H1 (cell line): ENCODE data around the gene BBS9. TPM values are rescaled to one million over a fixed set of nuclear protein-coding genes. Genes with fewer than 3 reads are reported as not detected.

Experiments used
- CTCF ChIA-PET: fragments of 300-600 bp; sonication (Branson Sonifier 250); formaldehyde crosslinking; loops from one replicate; lab custom pipeline; 2021; ENCODE audit not compliant: partially characterized antibody; lab: Charles Lee
- POLR2A ChIA-PET: fragments of 300-600 bp; sonication (Branson Sonifier 250); formaldehyde crosslinking; loops from one replicate; lab custom pipeline; 2021; ENCODE audit warnings: inconsistent platforms; ENCODE audit not compliant: partially characterized antibody; lab: Charles Lee
- DNase-seq, 2 experiments: peaks; one replicate each; pipeline versions ENCODE4 v3.0.0 to v3.0.0-alpha.2; 2010 to 2022; ENCODE audit warnings: low spot score in 2 of 2, low read depth in 1 of 2, mixed read lengths in 1 of 2
- FAIRE-seq: peaks from 2 replicates; lab custom pipeline; 2011; peaks lifted over from hg19 to GRCh38; lab: Jason Lieb, UNC
- H2AFZ ChIP-seq: 2 replicates; pipeline ENCODE4 v1.8.1; 2012; ENCODE audit warnings: low read length, inconsistent platforms
- H2AK5ac ChIP-seq: 2 replicates; pipeline ENCODE4 v1.6.1; 2013; ENCODE audit warnings: low read depth, low read length
- H2BK120ac ChIP-seq: replicated peaks from 2 replicates; pipeline ENCODE3; 2013; ENCODE audit warnings: low read depth, low read length, inconsistent platforms
- H2BK12ac ChIP-seq: 2 replicates; pipeline ENCODE4 v1.6.1; 2013; ENCODE audit warnings: low read depth, low read length
- H2BK15ac ChIP-seq: 2 replicates; pipeline ENCODE4 v1.6.1; 2013; ENCODE audit warnings: low read length
- H2BK20ac ChIP-seq: 2 replicates; pipeline ENCODE4 v1.6.1; 2013; ENCODE audit warnings: low read length
- H2BK5ac ChIP-seq: 2 replicates; pipeline ENCODE4 v1.6.1; 2013; ENCODE audit warnings: low read depth, low read length
- H3K14ac ChIP-seq: 2 replicates; pipeline ENCODE4 v1.6.1; 2013; ENCODE audit warnings: inconsistent platforms; ENCODE audit not compliant: insufficient read length
- H3K18ac ChIP-seq: 2 replicates; pipeline ENCODE4 v1.6.1; 2013; ENCODE audit warnings: low read length; ENCODE audit errors: extremely low read depth
- H3K23ac ChIP-seq: 2 replicates; pipeline ENCODE4 v1.6.1; 2013; ENCODE audit warnings: inconsistent platforms; ENCODE audit not compliant: insufficient read length
- H3K23me2 ChIP-seq: 2 replicates; pipeline ENCODE4 v1.6.1; 2013; ENCODE audit warnings: low read depth, low read length
- H3K27ac ChIP-seq: 2 replicates; pipeline ENCODE4 v1.6.1; 2011; ENCODE audit warnings: low read depth, low read length, inconsistent platforms
- H3K27me3 ChIP-seq, 4 experiments: replicated peaks in 1 of 4; 1 replicate in 1 of 4; 2 replicates in 3 of 4; pipeline versions ENCODE4 v1.6.1 to v1.8.1; 2011 to 2013; ENCODE audit warnings: low read length in 3 of 4, mild to moderate bottlenecking in 3 of 4, inconsistent platforms in 2 of 4, mixed read lengths in 2 of 4, moderate library complexity in 1 of 4; ENCODE audit not compliant: control insufficient read depth in 3 of 4, insufficient read depth in 3 of 4; ENCODE audit errors: extremely low read depth in 1 of 4
- H3K36me3 ChIP-seq, 4 experiments: 2 replicates each; pipeline versions ENCODE4 v1.6.1 to v1.8.1; 2011 to 2013; ENCODE audit warnings: mild to moderate bottlenecking in 4 of 4, low read length in 3 of 4, moderate library complexity in 2 of 4, control low read depth in 1 of 4, inconsistent platforms in 1 of 4; ENCODE audit not compliant: insufficient read depth in 4 of 4, control insufficient read depth in 2 of 4
- H3K4ac ChIP-seq: replicated peaks from 2 replicates; pipeline ENCODE3; 2013; ENCODE audit warnings: low read length, low read depth, mixed read lengths, inconsistent platforms; ENCODE audit not compliant: insufficient read length
- H3K4me1 ChIP-seq, 4 experiments: replicated peaks in 1 of 4; 1 replicate in 1 of 4; 2 replicates in 3 of 4; pipeline versions ENCODE4 v1.6.1 to v1.8.1; 2011 to 2013; ENCODE audit warnings: low read length in 3 of 4, inconsistent platforms in 2 of 4, mixed read lengths in 1 of 4; ENCODE audit not compliant: insufficient read depth in 4 of 4, control insufficient read depth in 3 of 4
- H3K4me2 ChIP-seq, 2 experiments: 2 replicates each; pipeline versions ENCODE4 v1.6.1 to v1.8.1; 2011 to 2013; ENCODE audit warnings: low read depth in 2 of 2, low read length in 2 of 2, control low read depth in 1 of 2, inconsistent platforms in 1 of 2, mild to moderate bottlenecking in 1 of 2; ENCODE audit not compliant: insufficient read depth in 1 of 2
- H3K4me3 ChIP-seq, 4 experiments: fragments of 200-600, 300-600 bp in 1 of 4; sonication (generic), shearing (Covaris generic), sonication (Bioruptor Twin) in 1 of 4; 2 replicates each; pipeline versions ENCODE4 v1.5.1 to v1.8.1; 2011 to 2016; ENCODE audit warnings: low read length in 4 of 4, low read depth in 3 of 4, control low read depth in 2 of 4, inconsistent platforms in 2 of 4, mild to moderate bottlenecking in 2 of 4, mixed read lengths in 1 of 4, moderate library complexity in 1 of 4; ENCODE audit not compliant: insufficient read depth in 2 of 4; ENCODE audit errors: extremely low read depth in 1 of 4
- H3K56ac ChIP-seq: replicated peaks from 2 replicates; pipeline ENCODE3; 2013; ENCODE audit warnings: low read depth, mild to moderate bottlenecking, mixed read lengths, low read length, inconsistent platforms; ENCODE audit not compliant: insufficient read length
- H3K79me1 ChIP-seq: 2 replicates; pipeline ENCODE4 v1.6.1; 2013; ENCODE audit warnings: low read depth, low read length, control low read depth
- H3K79me2 ChIP-seq, 2 experiments: 2 replicates each; pipeline versions ENCODE4 v1.6.1 to v1.8.1; 2012 to 2013; ENCODE audit warnings: low read length in 2 of 2, mild to moderate bottlenecking in 2 of 2, inconsistent platforms in 1 of 2; ENCODE audit not compliant: insufficient read depth in 2 of 2, control insufficient read depth in 1 of 2
- H3K9ac ChIP-seq, 4 experiments: replicated peaks in 1 of 4; 1 replicate in 1 of 4; 2 replicates in 3 of 4; pipeline versions ENCODE4 v1.6.1 to v1.8.1; 2011 to 2013; ENCODE audit warnings: low read depth in 3 of 4, low read length in 3 of 4, control low read depth in 2 of 4, mild to moderate bottlenecking in 2 of 4, moderate library complexity in 2 of 4, inconsistent platforms in 1 of 4; ENCODE audit errors: extremely low read depth in 1 of 4
- H3K9me3 ChIP-seq, 2 experiments: 2 replicates each; pipeline versions ENCODE4 v1.6.1 to v1.8.1; 2012 to 2013; ENCODE audit warnings: mild to moderate bottlenecking in 2 of 2, moderate library complexity in 2 of 2, control low read depth in 1 of 2, inconsistent platforms in 1 of 2, low read depth in 1 of 2, low read length in 1 of 2, mixed read lengths in 1 of 2; ENCODE audit not compliant: insufficient read depth in 2 of 2
- H4K20me1 ChIP-seq, 2 experiments: replicated peaks in 1 of 2; 2 replicates each; pipeline versions ENCODE3 to v1.8.1; 2011 to 2013; ENCODE audit warnings: inconsistent platforms in 2 of 2, low read length in 2 of 2, mild to moderate bottlenecking in 1 of 2; ENCODE audit not compliant: insufficient read depth in 2 of 2, control insufficient read depth in 1 of 2
- H4K5ac ChIP-seq: 2 replicates; pipeline ENCODE4 v1.6.1; 2013; ENCODE audit warnings: low read length, low read depth, mixed read lengths, inconsistent platforms; ENCODE audit not compliant: insufficient read length
- H4K8ac ChIP-seq: 2 replicates; pipeline ENCODE4 v1.8.0; 2013; ENCODE audit warnings: mild to moderate bottlenecking, moderate library complexity, low read length, inconsistent platforms; ENCODE audit not compliant: insufficient read depth; ENCODE audit errors: extremely low read depth
- H4K91ac ChIP-seq: replicated peaks from 2 replicates; pipeline ENCODE3; 2013; ENCODE audit warnings: low read length, mixed read lengths, inconsistent platforms; ENCODE audit not compliant: insufficient read length
- CHD1 ChIP-seq: IDR thresholded peaks from 2 replicates; pipeline ENCODE4 v1.6.1; 2012; ENCODE audit warnings: low read depth, low read length, improper control_type of control experiment
- CREB1 ChIP-seq: IDR thresholded peaks from 2 replicates; pipeline ENCODE4 v1.6.1; 2012; ENCODE audit warnings: inconsistent platforms
- CTCF ChIP-seq, 3 experiments: IDR thresholded peaks; 1 replicate in 2 of 3; 2 replicates in 1 of 3; pipeline versions ENCODE4 v1.5.1 to v1.6.1; 2011; ENCODE audit warnings: low read length in 3 of 3, mild to moderate bottlenecking in 3 of 3, inconsistent platforms in 2 of 3, low read depth in 1 of 3, moderate library complexity in 1 of 3; ENCODE audit not compliant: insufficient read depth in 1 of 3; ENCODE audit errors: control extremely low read depth in 1 of 3
- EGR1 ChIP-seq: IDR thresholded peaks from 2 replicates; pipeline ENCODE4 v1.6.1; 2011; ENCODE audit warnings: low read depth, low read length, borderline replicate concordance
- HDAC2 ChIP-seq, 2 experiments: fragments of 300-600 bp in 1 of 2; sonication (generic) in 1 of 2; IDR thresholded peaks; 2 replicates each; pipeline ENCODE4 v1.6.1; 2011 to 2012; ENCODE audit warnings: low read depth in 2 of 2, low read length in 2 of 2, mild to moderate bottlenecking in 2 of 2, moderate library complexity in 2 of 2, borderline replicate concordance in 1 of 2, inconsistent platforms in 1 of 2
- KDM4A ChIP-seq: IDR thresholded peaks from one replicate; pipeline ENCODE4 v1.7.1; 2012; ENCODE audit warnings: low read depth, mild to moderate bottlenecking, moderate library complexity, low read length, inconsistent platforms; ENCODE audit not compliant: severe bottlenecking
- WGBS, 2 experiments: shearing (Covaris generic) in 1 of 2; methylation state at CpG; one replicate each; pipeline versions ENCODE4 v1.1.6 to v1.1.7; 2013 to 2015; ENCODE audit warnings: low lambda C conversion rate in 2 of 2, mixed read lengths in 2 of 2, inconsistent platforms in 1 of 2, low coverage in 1 of 2, missing lambda C conversion rate in 1 of 2; ENCODE audit not compliant: insufficient replicate concordance in 2 of 2, insufficient coverage in 1 of 2, insufficient read length in 1 of 2; ENCODE audit errors: extremely low coverage in 1 of 2, missing lambda C conversion rate in 1 of 2; 5-methylcytosine and 5-hydroxymethylcytosine counted together
- polyA plus RNA-seq, 7 experiments: library from polyadenylated mRNA; depleted of rRNA in 3 of 7; stranded (reverse) in 5 of 7; unstranded in 2 of 7; fragments of >200 nt in 5 of 7; fragments of 200-250 nt in 2 of 7; gene quantifications; 1 replicate in 5 of 7; 2 replicates in 1 of 7; 4 replicates in 1 of 7; pipeline versions ENCODE4 v1.2.1 to v1.2.3, GENCODE V29; 2011 to 2013; ENCODE audit warnings: missing spikeins in 2 of 7, mixed read lengths in 2 of 7
- total RNA-seq: library from RNA; stranded (reverse); fragmentation: NEBNext Ultra II Directional; extraction: Animal tissue kit (Norgen Biotek cat#: 25700); gene quantifications from 2 replicates; pipeline ENCODE4 v1.2.1, GENCODE V29; 2021

Gene BBS9
- total and polyA plus RNA-seq, 2 of the 8 experiments (the other 6 are each of a cell fraction or from before 2014, with no cell fraction given) = 22.3 to 37.0 TPM

- no peak overlapping the region for H3K4ac ChIP-seq
- H2BK120ac ChIP-seq = no peak overlapping the region
- H2BK12ac ChIP-seq = no peak overlapping the region
- H3K4me1 ChIP-seq = no peaks in the 10 kb centered on the region
- H3K79me1 ChIP-seq = no peaks in the 10 kb centered on the region
- H3K4me2 ChIP-seq = no peak overlapping the region
- no peak overlapping the region for H3K27ac ChIP-seq
- ChIA-PET POLR2A (no interaction called here), CTCF (interaction anchor here (0.7 kb wide), 1 partner anchor 50 kb away, joined by 3 read pairs; no protein-coding TSS in a partner anchor)
- no peak overlapping the region for H2BK5ac ChIP-seq
- H2AFZ ChIP-seq = no peak overlapping the region
- 92% methylated on average over 5 of the region's 5 CpGs; no CpG with 5 or more reads in 1 of the 2 experiments for WGBS, 2 experiments
- no peaks in the 10 kb centered on the region for H3K79me2 ChIP-seq
- no peak overlapping the region for H3K18ac ChIP-seq
- no peak overlapping the region for H3K4me3 ChIP-seq
- H2AK5ac ChIP-seq = no peak overlapping the region
- H3K23ac ChIP-seq = no peak overlapping the region
- no peaks in the 10 kb centered on the region for H3K27me3 ChIP-seq
- H4K8ac ChIP-seq = no peak overlapping the region
- H4K91ac ChIP-seq = no peak overlapping the region
- no peak overlapping the region for H3K14ac ChIP-seq
- no peak overlapping the region for H2BK20ac ChIP-seq
- no peak overlapping the region for H2BK15ac ChIP-seq
- FAIRE-seq = no peak
- no peak overlapping the region for H3K56ac ChIP-seq
- no peaks in the 10 kb centered on the region for H3K9me3 ChIP-seq
- no peaks in the 10 kb centered on the region for H3K36me3 ChIP-seq
- H3K9ac ChIP-seq = no peak overlapping the region
- no peak for DNase-seq
- no peak overlapping the region for H4K5ac ChIP-seq
- H3K23me2 ChIP-seq = no peaks in the 10 kb centered on the region
- peaks cover 0 to 3% of the 10 kb centered on the region in 2 experiments for H4K20me1 ChIP-seq
- TF ChIP-seq HDAC2 (IDR thresholded peaks at IDR 0.05; ENCODE audit: borderline replicate concordance in 1 of 2, low read depth in 2 of 2, low read length in 2 of 2) (no peak), CREB1 (no peak), CTCF (IDR thresholded peaks at IDR 0.05; ENCODE audit: control extremely low read depth in 1 of 3, insufficient read depth in 1 of 3, low read depth in 1 of 3, low read length in 3 of 3) (no peak), CHD1 (no peak), KDM4A (no peak), EGR1 (no peak)
These were observed 449.7 kb downstream of the BBS9 start for GRCh38 chr7:33578881-33579672.
